Left ventricle myocardium inferior (tissue), 1 donor: ENCODE measurements around the gene C2CD4C. TPM values are rescaled to one million over a fixed set of nuclear protein-coding genes. Genes with fewer than 3 reads are reported as not detected.

Experiments
- DNase-seq: peaks from one replicate; pipeline ENCODE4 v3.0.0-alpha.2; 2020
- H3K27ac ChIP-seq: fragments of 200-600 bp; replicated peaks from 2 replicates; pipeline ENCODE4 v1.8.0; 2021
- H3K27me3 ChIP-seq: fragments of 200-600 bp; 2 replicates; pipeline ENCODE4 v1.8.0; 2021; ENCODE audit warnings: low read depth
- H3K36me3 ChIP-seq: fragments of 200-600 bp; 2 replicates; pipeline ENCODE4 v1.8.0; 2021
- H3K4me1 ChIP-seq: fragments of 200-600 bp; 2 replicates; pipeline ENCODE4 v1.8.0; 2021
- H3K4me3 ChIP-seq: fragments of 200-600 bp; 2 replicates; pipeline ENCODE4 v1.8.0; 2021; ENCODE audit warnings: mild to moderate bottlenecking, moderate library complexity
- H3K9me3 ChIP-seq: fragments of 200-600 bp; replicated peaks from 2 replicates; pipeline ENCODE4 v1.8.0; 2021
- CTCF ChIP-seq: fragments of 200-600 bp; IDR thresholded peaks from 2 replicates; pipeline ENCODE4 v1.8.0; 2021; ENCODE audit warnings: antibody characterized with exemption, mild to moderate bottlenecking, borderline replicate concordance
- intact Hi-C: fragments of 100-400 bp; cut with micrococcal nuclease; formaldehyde crosslinking; loops from one replicate; pipeline ENCODE4 v1.11.0; 2022
- total RNA-seq: library from RNA; stranded (reverse); fragmentation: NEBNext Ultra II Directional; extraction: Animal tissue kit (Norgen Biotek cat#: 25700); gene quantifications from one replicate; pipeline ENCODE4 v1.2.1, GENCODE V29; 2021
- donor health status: DM: no; HTN: yes; CAD: no; lungs with severe emphysema.

C2CD4C gene
- total RNA-seq, 1 donor from 2014 or later: 0.63 TPM

DNA sequence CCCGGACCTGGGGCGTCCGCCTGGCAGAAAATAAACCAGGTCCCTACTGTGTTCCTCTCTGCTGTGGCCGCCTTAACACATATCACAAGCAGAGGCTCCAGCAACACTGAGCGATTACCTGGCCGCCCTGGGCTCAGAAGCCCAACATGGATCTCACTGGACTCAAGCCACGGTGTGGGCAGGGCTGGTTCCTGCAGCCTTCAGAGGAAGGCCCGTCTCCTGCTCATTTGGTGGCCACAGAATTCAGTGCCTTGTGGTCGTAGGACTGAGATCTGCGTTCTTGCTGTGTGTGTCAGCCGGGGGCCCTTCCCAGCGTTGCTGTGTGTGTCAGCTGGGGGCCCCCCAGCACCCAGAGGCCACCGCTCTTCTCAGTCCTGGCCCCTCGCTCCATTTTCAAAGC, 30.2 kb downstream of the C2CD4C start:
- Histone ChIP-seq H3K9me3 (no peaks in the 10 kb centered on the region), H3K27me3 (peaks cover 46% of the 10 kb centered on the region), H3K4me1 (no peaks in the 10 kb centered on the region), H3K4me3 (no peak overlapping the region), H3K36me3 (no peaks in the 10 kb centered on the region), H3K27ac (no peak overlapping the region)
- TF ChIP-seq CTCF: no peak
- intact Hi-C loops: no loop called here
- DNase-seq: no peak

- Histone ChIP-seq H3K4me1 (peaks cover 3% of the 10 kb centered on the region), H3K36me3 (no peaks in the 10 kb centered on the region), H3K4me3 (no peak overlapping the region), H3K9me3 (no peaks in the 10 kb centered on the region), H3K27ac (no peak overlapping the region), H3K27me3 (peaks cover 46% of the 10 kb centered on the region)
- DNase-seq: no peak
- no peak for TF ChIP-seq CTCF
- intact Hi-C loops: no loop called here
These were observed 31.0 kb downstream of the C2CD4C start for GRCh38 chr19:377801-378581.

GRCh38 chr19:376111-376470, 32.9 kb downstream of the C2CD4C start:
- no peak for DNase-seq
- no peaks in the 10 kb centered on the region for H3K36me3 ChIP-seq

DNA sequence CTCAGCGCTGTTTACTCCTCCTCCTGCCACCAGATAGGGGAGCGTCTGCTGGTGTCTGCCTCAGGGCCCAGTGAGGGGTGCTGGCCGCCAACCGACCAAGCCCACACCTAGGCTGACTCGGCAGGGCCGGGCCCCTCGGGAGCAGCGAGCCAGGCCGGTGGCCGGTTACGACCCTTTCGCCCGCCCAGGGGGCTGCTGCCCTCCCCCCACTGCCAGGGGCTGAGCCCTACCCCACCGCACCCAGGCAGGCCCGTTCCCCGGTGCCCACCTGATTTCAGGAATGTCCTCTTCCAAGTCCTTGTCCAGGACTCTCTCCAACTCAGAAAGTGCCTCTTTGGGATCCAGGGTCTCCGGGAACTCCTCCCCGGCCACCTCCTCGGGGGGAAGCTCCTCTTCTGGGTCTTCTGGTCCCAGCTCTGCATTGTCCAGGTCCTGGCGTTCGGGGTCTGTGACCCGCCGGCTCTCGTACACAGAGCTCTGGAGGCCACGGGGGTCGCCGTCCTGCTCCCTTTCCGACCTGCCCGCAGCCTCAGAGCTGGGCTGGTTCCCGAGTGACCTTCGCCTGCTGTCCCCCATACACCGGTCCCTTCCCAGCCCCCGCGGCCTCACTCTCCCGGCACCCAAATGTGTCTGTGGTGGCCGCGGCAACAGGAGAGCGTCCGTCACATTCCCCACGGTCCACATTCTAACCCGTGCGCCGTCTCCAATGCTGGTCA, 33.4 kb downstream of the C2CD4C start:
- H3K27ac ChIP-seq: no peak overlapping the region
- H3K9me3 ChIP-seq: no peaks in the 10 kb centered on the region
- H3K4me1 ChIP-seq: peaks cover 20% of the 10 kb centered on the region
- TF ChIP-seq CTCF: no peak
- H3K4me3 ChIP-seq: no peak overlapping the region
- peaks cover 59% of the 10 kb centered on the region for H3K27me3 ChIP-seq
- H3K36me3 ChIP-seq: no peaks in the 10 kb centered on the region
- no peak for DNase-seq
- intact Hi-C loops: no loop called here

More at GRCh38 chr19:376111-376470, 32.9 kb downstream of the C2CD4C start:
- Histone ChIP-seq H3K27ac (no peak overlapping the region), H3K4me3 (no peak overlapping the region), H3K27me3 (peaks cover 55% of the 10 kb centered on the region), H3K9me3 (no peaks in the 10 kb centered on the region), H3K4me1 (peaks cover 20% of the 10 kb centered on the region)
- intact Hi-C loops: no loop called here
- no peak for TF ChIP-seq CTCF

- H3K9me3 ChIP-seq: no peaks in the 10 kb centered on the region
- intact Hi-C loops: no loop called here
- no peak for TF ChIP-seq CTCF
- H3K36me3 ChIP-seq: no peaks in the 10 kb centered on the region
- H3K27ac ChIP-seq: no peak overlapping the region
- H3K4me3 ChIP-seq: no peak overlapping the region
- H3K27me3 ChIP-seq: peaks cover 58% of the 10 kb centered on the region
- H3K4me1 ChIP-seq: peaks cover 20% of the 10 kb centered on the region
- no peak for DNase-seq
These were observed 34.1 kb downstream of the C2CD4C start for GRCh38 chr19:374886-375235.
